Fibroblast of skin of abdomen (primary cell): ENCODE data around the gene UGT1A10.

ENCODE experiments used
- DNase-seq: peaks from one replicate; pipeline ENCODE4 v3.0.0-alpha.2; 2013

UGT1A10 gene

GRCh38 chr2:233810385-233810784 lies 174.1 kb downstream of the UGT1A10 start:
- DNase-seq, result no peak

GRCh38 chr2:233811087-233811486 lies 174.8 kb downstream of the UGT1A10 start:
- no peak for DNase-seq

- DNase-seq, result no peak
Measured at GRCh38 chr2:233811732-233812131, 175.5 kb downstream of the UGT1A10 start.

DNA sequence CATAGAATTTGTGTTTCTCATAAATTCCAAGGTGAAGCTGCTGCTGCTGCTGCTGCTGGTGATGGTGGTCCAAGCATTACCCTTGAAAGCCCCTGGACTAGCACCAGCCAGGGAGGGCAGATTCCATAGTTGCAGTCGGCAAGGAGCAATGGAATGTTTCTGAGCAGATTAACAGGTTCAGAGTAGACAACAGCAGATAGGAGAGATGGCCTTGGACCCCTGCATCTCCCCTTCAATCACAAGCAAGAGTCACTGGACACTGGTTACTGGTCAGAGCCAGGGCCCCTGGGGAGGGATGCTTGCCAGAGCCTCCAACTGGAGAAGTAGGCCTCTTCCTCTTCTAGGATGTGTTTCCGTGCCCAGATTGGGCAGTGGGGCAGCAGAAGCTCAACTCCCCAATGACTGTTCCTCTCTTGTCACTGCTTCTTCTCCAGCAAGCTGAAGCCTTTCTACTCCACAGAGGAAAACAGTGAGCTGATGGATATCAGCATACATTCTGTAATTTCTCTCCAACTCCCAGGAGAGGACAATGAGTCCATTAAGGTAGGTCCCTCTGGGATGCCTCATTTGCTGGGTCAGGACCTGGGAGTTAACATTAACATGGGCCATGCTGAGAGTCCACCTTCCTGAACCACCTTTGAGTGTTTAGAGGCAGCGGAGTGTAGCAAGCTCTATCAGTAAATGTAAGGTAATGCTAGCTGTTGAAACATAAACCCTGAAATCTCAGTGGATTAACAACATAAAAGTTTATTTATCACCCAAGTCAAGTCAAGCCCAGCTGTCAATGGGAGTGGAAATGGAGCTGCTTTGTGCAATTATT lies 177.2 kb downstream of the UGT1A10 start:
- DNase-seq, result no peak

DNA sequence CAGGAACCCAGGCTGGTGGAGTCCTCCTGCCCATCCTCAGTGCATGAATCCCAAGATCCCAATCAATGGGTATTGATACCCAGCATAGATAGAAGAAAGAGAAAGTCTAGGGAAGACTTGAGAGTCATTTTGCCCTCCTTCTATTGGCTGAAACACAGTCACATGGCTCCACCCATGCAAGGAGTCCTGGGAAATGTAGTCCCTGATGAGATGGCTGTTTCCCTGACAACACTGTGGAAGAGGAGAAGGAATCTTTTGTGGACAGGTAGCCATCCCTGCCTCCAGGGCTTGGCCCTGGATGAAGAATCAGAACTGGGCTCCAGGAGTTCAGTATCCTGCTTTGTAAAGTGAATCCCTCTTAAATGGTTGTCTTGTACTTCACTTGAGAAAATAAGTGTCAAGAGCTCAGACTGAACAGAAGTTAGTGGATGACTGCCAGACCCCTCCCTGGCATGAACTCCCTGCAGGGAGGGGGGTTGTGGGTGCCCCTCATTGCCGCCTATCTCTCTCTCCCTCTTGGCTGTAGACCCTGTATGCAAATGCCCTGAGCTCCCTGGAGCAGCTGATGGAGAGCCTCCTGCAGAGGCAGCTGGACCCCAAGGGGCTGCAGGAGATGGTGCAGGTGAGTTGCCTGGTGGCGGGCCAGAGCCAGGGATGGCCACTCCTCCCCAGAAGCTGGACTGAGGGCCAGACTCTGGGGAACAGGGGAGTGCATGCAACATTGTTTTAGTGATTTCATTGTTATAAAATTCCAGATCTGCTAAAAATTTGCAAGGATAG lies 178.0 kb downstream of the UGT1A10 start:
- no peak for DNase-seq

- no peak for DNase-seq
Measured at GRCh38 chr2:233815861-233816260, 179.6 kb downstream of the UGT1A10 start.

DNA sequence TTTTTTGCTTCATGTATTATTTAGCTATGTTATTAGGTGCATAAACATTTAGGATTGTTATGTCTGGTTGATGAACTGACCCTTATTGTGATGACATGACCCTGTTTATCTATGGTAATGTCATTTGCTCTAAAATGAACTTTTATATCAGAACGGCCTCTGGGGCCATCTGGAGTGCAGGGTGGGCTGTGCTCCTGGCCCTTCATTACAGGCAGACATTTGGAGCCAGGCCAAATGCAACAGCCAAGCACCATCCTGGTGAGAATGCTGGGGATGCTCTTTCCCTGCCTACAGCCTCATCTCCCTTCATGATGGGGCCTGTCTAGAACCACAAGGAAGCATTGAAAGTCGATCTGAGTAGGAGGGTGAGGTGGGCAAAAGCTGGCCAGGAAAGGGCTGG lies 180.1 kb downstream of the UGT1A10 start:
- DNase-seq, result no peak

- no peak for DNase-seq
Measured at GRCh38 chr2:233816771-233817170, 180.5 kb downstream of the UGT1A10 start.

GRCh38 chr2:233817361-233817911 lies 181.2 kb downstream of the UGT1A10 start:
- DNase-seq, result no peak

- no peak for DNase-seq
Measured at GRCh38 chr2:233817995-233818638, 181.9 kb downstream of the UGT1A10 start.

DNA sequence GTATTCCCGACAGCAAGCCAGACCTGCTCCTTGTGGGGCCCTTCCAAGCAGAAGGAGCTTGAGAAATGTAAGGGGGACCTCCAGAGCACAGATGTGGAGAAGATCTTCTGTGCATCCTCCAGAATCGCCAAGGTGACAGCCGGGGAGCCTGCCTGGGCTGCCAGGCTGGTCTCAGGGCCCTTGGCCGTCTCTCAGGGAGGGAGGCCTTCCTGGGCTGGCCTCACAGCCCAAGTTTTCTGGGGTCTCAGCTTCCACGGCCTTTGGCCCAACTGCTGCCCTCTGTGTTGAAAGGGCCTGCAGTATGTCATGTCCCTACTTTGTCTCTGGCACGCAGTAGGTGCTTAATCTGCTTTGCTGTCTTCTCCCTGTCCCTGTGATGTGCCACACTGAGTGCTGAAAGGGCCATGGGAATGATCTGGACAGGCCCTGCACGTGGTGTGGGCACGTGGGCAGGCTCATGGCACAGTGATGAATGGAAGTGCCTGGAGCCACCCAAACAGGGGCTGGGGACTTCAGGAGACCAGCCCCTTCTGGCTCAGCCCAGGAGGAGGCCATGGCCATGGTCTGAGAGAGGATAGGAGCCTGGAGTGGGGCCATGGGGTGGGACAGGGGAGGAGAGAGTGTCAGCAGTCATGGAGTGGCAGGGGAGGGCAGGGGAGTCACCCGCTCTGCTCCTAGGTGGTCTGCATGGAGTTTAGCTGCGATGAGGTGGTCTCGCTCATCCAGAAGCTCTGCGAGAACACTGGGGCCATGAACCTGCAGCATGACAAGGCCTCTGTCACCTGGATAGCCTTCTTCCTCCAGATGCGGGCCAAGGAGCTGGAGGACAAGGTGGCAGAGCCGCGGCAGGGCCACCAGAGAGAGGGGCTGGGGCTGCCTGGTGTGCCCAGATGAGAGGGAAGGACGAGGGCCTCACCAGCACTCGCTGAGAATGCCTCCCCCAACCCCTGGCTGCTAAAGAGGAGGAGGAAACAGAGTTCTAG lies 182.7 kb downstream of the UGT1A10 start:
- no peak for DNase-seq

- DNase-seq, result no peak
Measured at GRCh38 chr2:233819884-233820773, 183.9 kb downstream of the UGT1A10 start.

GRCh38 chr2:233820774-233821105 lies 184.5 kb downstream of the UGT1A10 start:
- no peak for DNase-seq

GRCh38 chr2:233821196-233821595 lies 184.9 kb downstream of the UGT1A10 start:
- no peak for DNase-seq

GRCh38 chr2:233821709-233822100 lies 185.5 kb downstream of the UGT1A10 start:
- DNase-seq, result no peak

DNA sequence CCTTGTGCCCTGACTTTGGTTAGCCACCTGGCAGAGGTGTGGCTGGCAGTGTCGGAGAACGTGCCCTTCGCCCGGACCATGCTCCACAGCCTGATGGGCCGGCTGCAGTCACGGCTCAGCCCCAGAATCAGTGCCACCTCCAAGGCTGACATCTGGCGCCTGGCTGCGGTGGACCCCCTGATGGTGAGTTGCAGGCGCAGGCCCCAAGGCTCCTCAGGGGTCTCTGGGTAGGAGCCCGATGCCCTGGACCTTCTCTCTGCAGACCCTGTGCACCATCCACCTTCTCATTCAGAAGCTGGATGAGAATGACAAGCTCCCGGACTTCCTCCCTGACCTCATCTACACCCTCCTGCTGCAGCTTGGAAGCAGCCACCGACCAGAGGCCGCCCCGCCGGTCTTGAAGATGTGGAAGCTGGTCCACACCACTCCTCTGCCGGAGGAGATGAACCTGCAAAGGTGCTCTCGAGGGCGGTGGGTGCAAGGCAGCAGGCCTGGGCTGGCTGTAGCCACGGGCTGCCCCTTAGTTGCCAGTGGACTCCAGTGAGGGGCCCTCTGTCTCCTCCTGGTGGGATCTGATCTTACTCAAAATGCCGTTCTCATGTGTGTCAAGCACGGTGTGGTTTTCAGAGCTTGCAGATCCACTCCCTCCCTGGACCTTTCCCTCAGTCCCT lies 186.0 kb downstream of the UGT1A10 start:
- DNase-seq, result no peak
